ENCODE results near the gene EPG5. TPM values are rescaled to one million over a fixed set of nuclear protein-coding genes. Genes with fewer than 3 reads are reported as not detected.

EPG5 gene
- total RNA-seq, 1 experiment from 2014 or later, result 12.9 TPM

DNA sequence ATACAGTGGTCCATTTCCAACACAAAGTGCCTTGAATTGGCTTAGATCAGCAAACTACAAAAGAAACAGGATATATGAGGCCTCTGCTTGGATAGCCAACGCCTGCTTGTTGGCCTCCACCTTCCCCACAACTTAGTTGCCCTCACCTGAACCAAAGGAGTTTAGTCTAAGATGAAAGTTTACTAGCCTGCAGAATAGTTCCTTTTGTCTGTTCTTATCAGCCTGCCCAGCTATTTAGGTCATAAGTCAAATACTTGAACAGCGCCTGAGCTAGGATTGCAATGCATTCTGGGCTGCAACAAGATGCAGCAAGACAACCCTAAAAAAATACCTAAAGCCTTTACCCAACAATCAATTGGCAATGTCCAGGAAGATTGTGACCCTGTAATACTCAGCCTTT, 13.1 kb upstream of the EPG5 start:
- Histone ChIP-seq H3K9me3 (ENCODE audit: control insufficient read depth, insufficient read depth, low read depth, low read length) (no peaks in the 10 kb centered on the region), H3K4me3 (ENCODE audit: low read depth in 2 of 2, low read length in 2 of 2) (no peak overlapping the region), H3K4me1 (ENCODE audit: control insufficient read depth, insufficient read depth, low read length) (no peaks in the 10 kb centered on the region), H3K27ac (ENCODE audit: low read length) (no peak overlapping the region), H3K27me3 (ENCODE audit: control insufficient read depth, insufficient read depth, low read length) (no peaks in the 10 kb centered on the region), H3K36me3 (ENCODE audit: control insufficient read depth, insufficient read depth, low read length) (no peaks in the 10 kb centered on the region)
- TF ChIP-seq CTCF (IDR thresholded peaks at IDR 0.05), result no peak
- TF ChIP-seq POLR2AphosphoS5 (IDR thresholded peaks at IDR 0.05; ENCODE audit: low read depth, low read length), result no peak
- no peak for TF ChIP-seq REST (IDR thresholded peaks at IDR 0.05; ENCODE audit: insufficient read depth in 1 of 2, low read depth in 2 of 2, low read length in 1 of 2)
- no peak for TF ChIP-seq TCF7L2 (IDR thresholded peaks at IDR 0.05; ENCODE audit: low read depth, low read length)
- no peak for TF ChIP-seq SIN3A (IDR thresholded peaks at IDR 0.05; ENCODE audit: borderline replicate concordance, insufficient read depth, low read depth, low read length)
- no TSS peak for BruUV-seq (replicated peaks)
- CTCF ChIA-PET, result no interaction called here
- ATAC-seq (no peak), DNase-seq (ENCODE audit: low read depth, low spot score) (no peak)
- intact Hi-C loops (cut with micrococcal nuclease; ENCODE audit: unreplicated experiment), result no loop called here
- POLR2A ChIA-PET, result no interaction called here
- in situ Hi-C loops (cut with HindIII; ENCODE audit: low pct_unique_long_range_greater_than_20kb, low sequenced_read_pairs), result no loop called here

- no peak overlapping the region for H3K4me3 ChIP-seq (ENCODE audit: low read depth in 2 of 2, low read length in 2 of 2)
- intact Hi-C loops (cut with micrococcal nuclease; ENCODE audit: unreplicated experiment), result no loop called here
- in situ Hi-C loops (cut with HindIII; ENCODE audit: low pct_unique_long_range_greater_than_20kb, low sequenced_read_pairs), result no loop called here
- no peaks in the 10 kb centered on the region for H3K4me1 ChIP-seq (ENCODE audit: control insufficient read depth, insufficient read depth, low read length)
- CTCF ChIA-PET, result no interaction called here
- POLR2A ChIA-PET, result no interaction called here
- H3K27ac ChIP-seq (ENCODE audit: low read length), result no peak overlapping the region
- ATAC-seq, result no peak
- no peaks in the 10 kb centered on the region for H3K9me3 ChIP-seq (ENCODE audit: control insufficient read depth, insufficient read depth, low read depth, low read length)
- no TSS peak for BruUV-seq (replicated peaks)
- H3K27me3 ChIP-seq (ENCODE audit: control insufficient read depth, insufficient read depth, low read length), result no peaks in the 10 kb centered on the region
- no peaks in the 10 kb centered on the region for H3K36me3 ChIP-seq (ENCODE audit: control insufficient read depth, insufficient read depth, low read length)
- TF ChIP-seq SIN3A (IDR thresholded peaks at IDR 0.05; ENCODE audit: borderline replicate concordance, insufficient read depth, low read depth, low read length) (no peak), TCF7L2 (IDR thresholded peaks at IDR 0.05; ENCODE audit: low read depth, low read length) (no peak), POLR2AphosphoS5 (IDR thresholded peaks at IDR 0.05; ENCODE audit: low read depth, low read length) (no peak), REST (IDR thresholded peaks at IDR 0.05; ENCODE audit: insufficient read depth in 1 of 2, low read depth in 2 of 2, low read length in 1 of 2) (no peak), CTCF (IDR thresholded peaks at IDR 0.05) (no peak)
- no peak for DNase-seq (ENCODE audit: low read depth, low spot score)
These were observed 11.0 kb upstream of the EPG5 start for GRCh38 chr18:45978084-45978483.

All from Panc1 (cell line).